Stimulated activated naive CD8-positive, alpha-beta T cell treated with anti-CD3 and anti-CD28 coated beads, Interleukin-15, Interleukin-2, amounts not matched to agents 100 ng/mL and 50 ng/mL, for 24 hours (primary cell): ENCODE results near the gene C9orf78.
"Not testable (repeated sequence)": the region's sequence is repeated elsewhere in the genome, so short reads cannot be mapped to it uniquely, and the experiment has no call there.

Experiments
- H3K27ac Mint-ChIP-seq: one replicate; pipeline ENCODE4 v1.8.0; 2021; ENCODE audit warnings: mild to moderate bottlenecking, mixed read lengths
- H3K27me3 Mint-ChIP-seq: one replicate; pipeline ENCODE4 v1.8.0; 2021; ENCODE audit warnings: mixed read lengths
- H3K36me3 Mint-ChIP-seq: one replicate; pipeline ENCODE4 v1.8.0; 2021; ENCODE audit warnings: low read depth, mixed read lengths
- H3K4me1 Mint-ChIP-seq: one replicate; pipeline ENCODE4 v1.8.0; 2021; ENCODE audit warnings: low read depth, mixed read lengths
- H3K4me3 Mint-ChIP-seq: one replicate; pipeline ENCODE4 v1.8.0; 2021; ENCODE audit warnings: mild to moderate bottlenecking, mixed read lengths
- H3K9me3 Mint-ChIP-seq: one replicate; pipeline ENCODE4 v1.8.0; 2021; ENCODE audit warnings: mixed read lengths

C9orf78 gene

GRCh38 chr9:129814432-129815223 is 20.4 kb downstream of the C9orf78 start:
- Mint-ChIP-seq H3K27ac (no peak overlapping the region), H3K27me3 (no peaks in the 10 kb centered on the region), H3K4me3 (no peak overlapping the region), H3K4me1 (peaks cover 8% of the 10 kb centered on the region), H3K36me3 (peaks cover 73% of the 10 kb centered on the region), H3K9me3 (no peaks in the 10 kb centered on the region)

GRCh38 chr9:129813661-129814060 is 21.4 kb downstream of the C9orf78 start:
- no peak overlapping the region for H3K4me3 Mint-ChIP-seq
- H3K36me3 Mint-ChIP-seq, result peaks cover 76% of the 10 kb centered on the region
- H3K9me3 Mint-ChIP-seq, result no peaks in the 10 kb centered on the region
- H3K4me1 Mint-ChIP-seq, result peaks cover 8% of the 10 kb centered on the region
- H3K27me3 Mint-ChIP-seq, result no peaks in the 10 kb centered on the region
- H3K27ac Mint-ChIP-seq, result no peak overlapping the region

GRCh38 chr9:129812385-129812784 is 22.7 kb downstream of the C9orf78 start:
- Mint-ChIP-seq H3K4me1 (peaks cover 8% of the 10 kb centered on the region), H3K27ac (peak overlapping the region; percentile 43), H3K27me3 (no peaks in the 10 kb centered on the region), H3K9me3 (no peaks in the 10 kb centered on the region), H3K36me3 (peaks cover 72% of the 10 kb centered on the region), H3K4me3 (no peak overlapping the region)

GRCh38 chr9:129811967-129812363 is 23.1 kb downstream of the C9orf78 start:
- Mint-ChIP-seq H3K27ac (peak overlapping the region; percentile 43), H3K4me3 (no peak overlapping the region)

GRCh38 chr9:129810788-129811187 is 24.3 kb downstream of the C9orf78 start:
- H3K27me3 Mint-ChIP-seq, result no peaks in the 10 kb centered on the region
- no peak overlapping the region for H3K27ac Mint-ChIP-seq
- no peaks in the 10 kb centered on the region for H3K9me3 Mint-ChIP-seq
- H3K4me3 Mint-ChIP-seq, result no peak overlapping the region
- H3K4me1 Mint-ChIP-seq, result peaks cover 22% of the 10 kb centered on the region
- peaks cover 72% of the 10 kb centered on the region for H3K36me3 Mint-ChIP-seq

More at GRCh38 chr9:129811967-129812363, 23.1 kb downstream of the C9orf78 start:
- H3K9me3 Mint-ChIP-seq, result no peaks in the 10 kb centered on the region
- no peaks in the 10 kb centered on the region for H3K27me3 Mint-ChIP-seq
- H3K36me3 Mint-ChIP-seq, result peaks cover 75% of the 10 kb centered on the region
- H3K4me1 Mint-ChIP-seq, result peaks cover 13% of the 10 kb centered on the region

GRCh38 chr9:129810116-129810515 is 25.0 kb downstream of the C9orf78 start:
- Mint-ChIP-seq H3K9me3 (no peaks in the 10 kb centered on the region), H3K27me3 (no peaks in the 10 kb centered on the region), H3K4me3 (no peak overlapping the region), H3K36me3 (peaks cover 71% of the 10 kb centered on the region), H3K27ac (no peak overlapping the region), H3K4me1 (peaks cover 27% of the 10 kb centered on the region)

- no peaks in the 10 kb centered on the region for H3K9me3 Mint-ChIP-seq
- H3K36me3 Mint-ChIP-seq, result peaks cover 69% of the 10 kb centered on the region
- H3K4me1 Mint-ChIP-seq, result peaks cover 27% of the 10 kb centered on the region
- H3K27ac Mint-ChIP-seq, result no peak overlapping the region
- no peak overlapping the region for H3K4me3 Mint-ChIP-seq
- H3K27me3 Mint-ChIP-seq, result no peaks in the 10 kb centered on the region
These were observed 25.7 kb downstream of the C9orf78 start for GRCh38 chr9:129809346-129809745.

- H3K9me3 Mint-ChIP-seq, result no peaks in the 10 kb centered on the region
- peaks cover 50% of the 10 kb centered on the region for H3K36me3 Mint-ChIP-seq
- H3K27me3 Mint-ChIP-seq, result no peaks in the 10 kb centered on the region
- H3K4me1 Mint-ChIP-seq, result peaks cover 31% of the 10 kb centered on the region
- H3K4me3 Mint-ChIP-seq, result no peak overlapping the region
- peak overlapping the region; percentile 71 for H3K27ac Mint-ChIP-seq
These were observed 29.0 kb downstream of the C9orf78 start for GRCh38 chr9:129806061-129806460.

GRCh38 chr9:129803676-129804060 is 31.4 kb downstream of the C9orf78 start:
- H3K9me3 Mint-ChIP-seq, result no peaks in the 10 kb centered on the region
- H3K27me3 Mint-ChIP-seq, result no peaks in the 10 kb centered on the region
- H3K4me1 Mint-ChIP-seq, result peaks cover 31% of the 10 kb centered on the region
- H3K27ac Mint-ChIP-seq, result peak overlapping the region; percentile 43
- H3K4me3 Mint-ChIP-seq, result peak overlapping the region; percentile 82
- H3K36me3 Mint-ChIP-seq, result peaks cover 27% of the 10 kb centered on the region

- peaks cover 25% of the 10 kb centered on the region for H3K36me3 Mint-ChIP-seq
- no peaks in the 10 kb centered on the region for H3K27me3 Mint-ChIP-seq
- H3K27ac Mint-ChIP-seq, result peak within 1 kb of the TSS; percentile 89
- peaks cover 31% of the 10 kb centered on the region for H3K4me1 Mint-ChIP-seq
- no peaks in the 10 kb centered on the region for H3K9me3 Mint-ChIP-seq
- H3K4me3 Mint-ChIP-seq, result peak within 1 kb of the TSS; percentile 82
These were observed 32.0 kb downstream of the C9orf78 start, which contains the start of gene TOR1B for GRCh38 chr9:129802833-129803675. TSS of gene TOR1B (plus strand) at chr9:129803184. CDS start at chr9:129803213, 29 bp downstream.

GRCh38 chr9:129801504-129801903 is 33.6 kb downstream of the C9orf78 start:
- Mint-ChIP-seq H3K27ac (no peak overlapping the region), H3K27me3 (no peaks in the 10 kb centered on the region), H3K4me1 (peaks cover 25% of the 10 kb centered on the region), H3K4me3 (peak overlapping the region; percentile 20), H3K9me3 (no peaks in the 10 kb centered on the region), H3K36me3 (peaks cover 18% of the 10 kb centered on the region)

- H3K9me3 Mint-ChIP-seq, result no peaks in the 10 kb centered on the region
- peaks cover 5% of the 10 kb centered on the region for H3K4me1 Mint-ChIP-seq
- no peak overlapping the region for H3K27ac Mint-ChIP-seq
- H3K4me3 Mint-ChIP-seq, result no peak overlapping the region
- no peaks in the 10 kb centered on the region for H3K36me3 Mint-ChIP-seq
- H3K27me3 Mint-ChIP-seq, result no peaks in the 10 kb centered on the region
These were observed 36.1 kb downstream of the C9orf78 start for GRCh38 chr9:129798973-129799372.

- not testable (repeated sequence) for H3K4me3 Mint-ChIP-seq, H3K36me3 Mint-ChIP-seq, H3K9me3 Mint-ChIP-seq, H3K27ac Mint-ChIP-seq, H3K4me1 Mint-ChIP-seq, H3K27me3 Mint-ChIP-seq
These were observed 39.0 kb downstream of the C9orf78 start for GRCh38 chr9:129796029-129796428.

- no peaks in the 10 kb centered on the region for H3K27me3 Mint-ChIP-seq
- no peaks in the 10 kb centered on the region for H3K9me3 Mint-ChIP-seq
- H3K4me3 Mint-ChIP-seq, result no peak overlapping the region
- peaks cover 6% of the 10 kb centered on the region for H3K4me1 Mint-ChIP-seq
- no peak overlapping the region for H3K27ac Mint-ChIP-seq
- no peaks in the 10 kb centered on the region for H3K36me3 Mint-ChIP-seq
These were observed 40.5 kb downstream of the C9orf78 start for GRCh38 chr9:129794549-129794948.

- Mint-ChIP-seq H3K36me3 (no peaks in the 10 kb centered on the region), H3K4me1 (peaks cover 10% of the 10 kb centered on the region), H3K27ac (no peak overlapping the region), H3K9me3 (no peaks in the 10 kb centered on the region), H3K27me3 (peaks cover 5% of the 10 kb centered on the region), H3K4me3 (no peak overlapping the region)
These were observed 48.6 kb downstream of the C9orf78 start for GRCh38 chr9:129786481-129786880.
